ENCODE data around the gene SNRNP70. TPM values are rescaled to one million over a fixed set of nuclear protein-coding genes. Genes with fewer than 3 reads are reported as not detected.

The SNRNP70 gene
- total RNA-seq, 3 donors from 2014 or later = 222 to 444 (median 316) TPM

GRCh38 chr19:49151267-49152118 is 66.2 kb downstream of the SNRNP70 start:
- Histone ChIP-seq H3K4me1 (peaks cover 5 to 9% of the 10 kb centered on the region in 2 donors), H3K9me3 (no peaks in the 10 kb centered on the region), H3K27ac (peak overlapping the region; percentile 60 to 91), H3K27me3 (no peaks in the 10 kb centered on the region), H3K4me3 (peak overlapping the region; percentile 68 to 81 (median 69)), H3K36me3 (no peaks in the 10 kb centered on the region)
- DNase-seq (ENCODE audit: low spot score in 2 of 2) = peak; percentile 93 to 98
- TF ChIP-seq POLR2A (IDR thresholded peaks at IDR 0.05) (no peak), POLR2AphosphoS5 (IDR thresholded peaks at IDR 0.05) (no peak), CTCF (IDR thresholded peaks at IDR 0.05) (no peak)
- intact Hi-C loops (cut with DNase I; ENCODE audit: low total_unique reads) = loop anchor here (1.0 kb wide), 1 partner anchor 61 kb away; no protein-coding TSS in a partner anchor

DNA sequence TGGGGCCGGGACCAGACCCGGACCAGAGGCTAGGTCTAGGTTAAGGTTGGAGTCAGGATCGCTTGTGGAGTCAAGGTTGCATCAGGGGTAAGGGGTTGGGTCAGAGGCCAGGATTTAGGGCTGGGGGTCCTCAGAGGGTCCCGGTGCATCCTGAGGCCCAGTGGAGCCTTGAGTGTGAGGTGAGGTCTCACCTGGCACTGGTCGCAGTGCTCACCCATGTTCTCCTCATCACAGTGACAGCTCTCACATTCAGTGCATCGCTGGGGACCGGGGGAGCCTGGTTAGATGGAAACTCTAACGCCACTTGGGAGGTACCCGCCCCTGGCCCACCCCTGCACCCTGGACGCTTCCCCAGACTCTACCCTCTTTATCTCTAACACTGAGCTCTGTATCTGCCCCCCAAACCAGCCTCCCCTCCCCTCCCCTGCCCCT is 66.9 kb downstream of the SNRNP70 start:
- Histone ChIP-seq H3K36me3 (no peaks in the 10 kb centered on the region), H3K4me3 (peak overlapping the region in 1 of 3 donors; percentile 81), H3K9me3 (no peaks in the 10 kb centered on the region), H3K27me3 (no peaks in the 10 kb centered on the region), H3K4me1 (peaks cover 5 to 9% of the 10 kb centered on the region in 2 donors), H3K27ac (peak overlapping the region in 1 of 2 donors; percentile 60)
- no peak for TF ChIP-seq CTCF (IDR thresholded peaks at IDR 0.05)
- TF ChIP-seq POLR2AphosphoS5 (IDR thresholded peaks at IDR 0.05) = no peak
- TF ChIP-seq POLR2A (IDR thresholded peaks at IDR 0.05) = no peak
- intact Hi-C loops (cut with DNase I; ENCODE audit: low total_unique reads) = loop anchor here (1.0 kb wide), 1 partner anchor 62 kb away; no protein-coding TSS in a partner anchor
- DNase-seq (ENCODE audit: low spot score in 2 of 2) = no peak

DNA sequence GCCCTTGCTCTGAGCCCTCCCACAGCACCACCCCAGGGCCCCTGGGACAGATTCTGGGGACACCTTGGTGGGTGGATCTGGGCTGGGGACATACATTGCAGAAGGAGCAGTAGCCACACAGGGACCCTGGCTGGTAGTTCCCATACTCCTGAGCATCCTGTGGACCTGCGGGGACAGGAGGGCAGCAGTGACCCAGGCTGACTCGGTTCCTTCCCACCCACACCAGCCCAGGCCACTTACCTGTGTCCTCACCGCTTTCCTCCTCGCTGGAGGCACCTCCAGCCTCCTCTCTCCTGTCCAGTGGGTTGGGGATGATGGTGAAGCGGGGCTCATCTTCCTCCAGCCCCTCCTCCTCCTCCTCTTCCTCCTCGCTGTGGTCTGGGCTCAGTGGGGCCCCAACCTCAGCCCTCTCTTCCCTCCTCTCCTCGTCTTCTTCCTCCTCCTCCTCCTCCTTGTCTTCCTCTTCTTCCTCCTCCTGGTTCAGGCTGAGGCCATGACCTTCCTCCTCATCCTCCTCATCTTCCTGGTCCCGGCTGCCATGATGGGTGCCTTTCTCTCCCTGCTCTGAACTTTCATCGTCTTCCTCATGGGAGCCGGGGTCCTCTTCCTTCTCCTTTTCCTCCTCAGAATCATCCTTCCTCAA is 68.0 kb downstream of the SNRNP70 start:
- no peak for DNase-seq (ENCODE audit: low spot score in 2 of 2)
- TF ChIP-seq POLR2AphosphoS5 (IDR thresholded peaks at IDR 0.05) (no peak), POLR2A (IDR thresholded peaks at IDR 0.05) (no peak), CTCF (IDR thresholded peaks at IDR 0.05) (no peak)
- Histone ChIP-seq H3K9me3 (no peaks in the 10 kb centered on the region), H3K4me1 (peaks cover 6 to 9% of the 10 kb centered on the region in 2 donors), H3K27me3 (no peaks in the 10 kb centered on the region), H3K4me3 (no peak overlapping the region), H3K36me3 (no peaks in the 10 kb centered on the region), H3K27ac (no peak overlapping the region)
- intact Hi-C loops (cut with DNase I; ENCODE audit: low total_unique reads) = no loop called here

DNA sequence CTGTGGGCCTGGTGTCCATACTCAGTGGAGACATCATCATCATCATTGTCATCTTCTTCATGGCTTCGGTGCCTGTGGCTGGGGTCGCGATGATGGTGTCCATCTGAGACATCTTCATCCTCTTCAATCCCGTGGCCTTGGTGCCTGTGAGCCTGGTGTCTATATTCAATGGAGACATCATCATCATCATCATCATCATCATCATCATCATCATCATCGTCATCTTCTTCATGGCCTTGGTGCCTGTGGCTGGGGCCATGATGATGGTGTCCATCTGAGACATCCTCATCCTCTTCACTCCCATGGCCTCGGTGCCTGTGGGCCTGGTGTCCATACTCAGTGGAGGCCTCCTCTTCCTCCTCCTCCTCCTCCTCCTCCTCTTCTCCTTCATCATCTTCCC is 69.0 kb downstream of the SNRNP70 start:
- Histone ChIP-seq H3K4me3 (no peak overlapping the region), H3K27me3 (no peaks in the 10 kb centered on the region), H3K4me1 (peaks cover 4 to 10% of the 10 kb centered on the region in 2 donors), H3K9me3 (no peaks in the 10 kb centered on the region), H3K27ac (peak overlapping the region in 1 of 2 donors; percentile 38), H3K36me3 (no peaks in the 10 kb centered on the region)
- no peak for DNase-seq (ENCODE audit: low spot score in 2 of 2)
- TF ChIP-seq POLR2AphosphoS5 (IDR thresholded peaks at IDR 0.05) (no peak), POLR2A (IDR thresholded peaks at IDR 0.05) (no peak), CTCF (IDR thresholded peaks at IDR 0.05) (no peak)
- intact Hi-C loops (cut with DNase I; ENCODE audit: low total_unique reads) = no loop called here
